ENCODE results near the gene CISD2.
A peak's percentile ranks its signal among the peaks of the same experiment; 100 is the strongest.
"Not testable (repeated sequence)": the region's sequence is repeated elsewhere in the genome, so short reads cannot be mapped to it uniquely, and the experiment has no call there.

The CISD2 gene

GRCh38 chr4:102868781-102869568, at the start of gene CISD2:
Gene CISD2, plus strand, starts transcription at chr4:102868992. Its CDS starts 93 bp downstream, at chr4:102869085.
- H3K4me3 ChIP-seq (ENCODE audit: low read length): peak within 1 kb of the TSS; percentile 68
- TF ChIP-seq CTCF (conservative IDR thresholded peaks at IDR 0.05; ENCODE audit: low read length): no peak
- DNase-seq (ENCODE audit: low read depth): peak; percentile 90

- H3K4me3 ChIP-seq (ENCODE audit: low read length); DNase-seq (ENCODE audit: low read depth): not testable (repeated sequence)
Measured at GRCh38 chr4:102819100-102819499, 49.7 kb upstream of the CISD2 start.

- no peak for TF ChIP-seq CTCF (conservative IDR thresholded peaks at IDR 0.05; ENCODE audit: low read length)
- no peak overlapping the region for H3K4me3 ChIP-seq (ENCODE audit: low read length)
- no peak for DNase-seq (ENCODE audit: low read depth)
Measured at GRCh38 chr4:102819588-102820365, 49.0 kb upstream of the CISD2 start.

GRCh38 chr4:102823464-102823863, 45.3 kb upstream of the CISD2 start:
- no peak for TF ChIP-seq CTCF (conservative IDR thresholded peaks at IDR 0.05; ENCODE audit: low read length)
- peak overlapping the region; percentile 91 for H3K4me3 ChIP-seq (ENCODE audit: low read length)
- no peak for DNase-seq (ENCODE audit: low read depth)

- peak; percentile 20 for DNase-seq (ENCODE audit: low read depth)
- peak overlapping the region; percentile 91 for H3K4me3 ChIP-seq (ENCODE audit: low read length)
- no peak for TF ChIP-seq CTCF (conservative IDR thresholded peaks at IDR 0.05; ENCODE audit: low read length)
Measured at GRCh38 chr4:102823897-102824296, 44.9 kb upstream of the CISD2 start.

- no peak for DNase-seq (ENCODE audit: low read depth)
- no peak for TF ChIP-seq CTCF (conservative IDR thresholded peaks at IDR 0.05; ENCODE audit: low read length)
- peak overlapping the region; percentile 91 for H3K4me3 ChIP-seq (ENCODE audit: low read length)
Measured at GRCh38 chr4:102824398-102824797, 44.4 kb upstream of the CISD2 start.

- peak; percentile 78 for DNase-seq (ENCODE audit: low read depth)
- H3K4me3 ChIP-seq (ENCODE audit: low read length): peak overlapping the region; percentile 91
- TF ChIP-seq CTCF (conservative IDR thresholded peaks at IDR 0.05; ENCODE audit: low read length): no peak
Measured at GRCh38 chr4:102825261-102826091, 43.3 kb upstream of the CISD2 start.

Data from AG10803 (cell line).